ENCODE data around the gene ELOVL6. TPM values are rescaled to one million over a fixed set of nuclear protein-coding genes. Genes with fewer than 3 reads are reported as not detected.

Gene ELOVL6
- total RNA-seq, 1 experiment from 2014 or later = 38.7 TPM

DNA sequence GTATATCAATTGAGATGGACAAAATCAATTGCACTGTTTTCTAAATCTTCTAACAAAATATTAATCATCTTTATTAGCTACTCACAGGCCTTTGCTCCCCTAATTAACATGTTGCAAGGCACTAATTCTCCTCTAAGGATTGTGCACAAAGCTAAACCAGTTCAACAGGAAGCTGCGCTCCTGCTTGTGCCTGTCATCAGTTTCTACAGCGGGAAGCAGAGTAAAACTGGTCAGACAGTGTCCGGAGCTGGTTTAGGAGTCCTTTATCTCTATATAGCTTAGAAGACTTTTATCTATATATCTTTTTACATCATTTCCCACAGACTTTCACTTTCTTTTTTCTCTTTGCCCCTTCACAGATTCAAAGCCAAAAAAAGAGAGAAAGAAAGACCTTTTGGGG is 79.1 kb downstream of the ELOVL6 start:
- Histone ChIP-seq H3K79me2 (ENCODE audit: insufficient read depth, low read length) (no peaks in the 10 kb centered on the region), H3K27ac (ENCODE audit: low read depth, low read length) (no peak overlapping the region), H3K4me2 (ENCODE audit: low read length) (no peak overlapping the region), H3K27me3 (ENCODE audit: insufficient read depth, low read length) (no peaks in the 10 kb centered on the region), H2AFZ (ENCODE audit: low read depth, low read length, poor library complexity, severe bottlenecking) (no peak overlapping the region), H3K9me2 (ENCODE audit: insufficient read depth) (no peaks in the 10 kb centered on the region), H4K20me1 (ENCODE audit: insufficient read depth) (no peaks in the 10 kb centered on the region), H3K4me1 (ENCODE audit: control insufficient read depth in 1 of 2, insufficient read depth in 2 of 2, low read length in 2 of 2) (peaks cover 3 to 5% of the 10 kb centered on the region in 2 experiments; a peak in 1 of 4 replicates), H3K4me3 (replicated peaks in 1 of 2; ENCODE audit: low read depth in 1 of 2, low read length in 2 of 2) (no peak overlapping the region), H3K9ac (ENCODE audit: low read length) (no peak overlapping the region), H3K9me3 (ENCODE audit: control insufficient read depth in 1 of 2, insufficient read depth in 1 of 2, low read depth in 1 of 2, low read length in 2 of 2) (no peaks in the 10 kb centered on the region), H3K36me3 (ENCODE audit: control insufficient read depth in 1 of 2, insufficient read depth in 2 of 2, low read length in 2 of 2) (no peaks in the 10 kb centered on the region)
- intact Hi-C loops (cut with micrococcal nuclease) = no loop called here
- no TSS peak for BruUV-seq (replicated peaks)
- no peak for DNase-seq (ENCODE audit: low read depth, low spot score)
- ChIA-PET POLR2A (no interaction called here), RAD21 (ENCODE audit: low non-redundant PET in 1 of 2, low total read pairs in 2 of 2, uncharacterized antibody in 2 of 2, unreplicated experiment in 2 of 2) (no interaction called here), CTCF (no interaction called here)
- ATAC-seq = no peak
- TF ChIP-seq EZH2phosphoT487 (IDR thresholded peaks at IDR 0.05; ENCODE audit: borderline replicate concordance) = no peak
- TF ChIP-seq TCF7L2 (IDR thresholded peaks at IDR 0.05; ENCODE audit: borderline replicate concordance, extremely low read depth, insufficient read depth, insufficient read length) = no peak
- no peak for TF ChIP-seq ZNF274 (IDR thresholded peaks at IDR 0.05; ENCODE audit: low read depth, low read length)
- no peak for TF ChIP-seq POLR2AphosphoS5 (IDR thresholded peaks at IDR 0.05; ENCODE audit: low read depth, low read length)
- TF ChIP-seq SIN3A (IDR thresholded peaks at IDR 0.05; ENCODE audit: low read depth) = no peak
- TF ChIP-seq CEBPB (IDR thresholded peaks at IDR 0.05; ENCODE audit: low read depth) = no peak
- no peak for TF ChIP-seq EGR1 (IDR thresholded peaks at IDR 0.05; ENCODE audit: low read depth)
- TF ChIP-seq YY1 (IDR thresholded peaks at IDR 0.05; ENCODE audit: extremely low read depth, insufficient replicate concordance, low read depth, low read length) = no peak
- no peak for TF ChIP-seq ZFX (IDR thresholded peaks at IDR 0.05)
- TF ChIP-seq, protein P1, sequence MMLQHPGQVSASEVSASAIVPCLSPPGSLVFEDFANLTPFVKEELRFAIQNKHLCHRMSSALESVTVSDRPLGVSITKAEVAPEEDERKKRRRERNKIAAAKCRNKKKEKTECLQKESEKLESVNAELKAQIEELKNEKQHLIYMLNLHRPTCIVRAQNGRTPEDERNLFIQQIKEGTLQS (IDR thresholded peaks at IDR 0.05) = no peak
- no peak for TF ChIP-seq EZH2 (IDR thresholded peaks at IDR 0.05)
- TF ChIP-seq CBX3 (IDR thresholded peaks at IDR 0.05; ENCODE audit: low read depth) = no peak
- TF ChIP-seq, protein P2, sequence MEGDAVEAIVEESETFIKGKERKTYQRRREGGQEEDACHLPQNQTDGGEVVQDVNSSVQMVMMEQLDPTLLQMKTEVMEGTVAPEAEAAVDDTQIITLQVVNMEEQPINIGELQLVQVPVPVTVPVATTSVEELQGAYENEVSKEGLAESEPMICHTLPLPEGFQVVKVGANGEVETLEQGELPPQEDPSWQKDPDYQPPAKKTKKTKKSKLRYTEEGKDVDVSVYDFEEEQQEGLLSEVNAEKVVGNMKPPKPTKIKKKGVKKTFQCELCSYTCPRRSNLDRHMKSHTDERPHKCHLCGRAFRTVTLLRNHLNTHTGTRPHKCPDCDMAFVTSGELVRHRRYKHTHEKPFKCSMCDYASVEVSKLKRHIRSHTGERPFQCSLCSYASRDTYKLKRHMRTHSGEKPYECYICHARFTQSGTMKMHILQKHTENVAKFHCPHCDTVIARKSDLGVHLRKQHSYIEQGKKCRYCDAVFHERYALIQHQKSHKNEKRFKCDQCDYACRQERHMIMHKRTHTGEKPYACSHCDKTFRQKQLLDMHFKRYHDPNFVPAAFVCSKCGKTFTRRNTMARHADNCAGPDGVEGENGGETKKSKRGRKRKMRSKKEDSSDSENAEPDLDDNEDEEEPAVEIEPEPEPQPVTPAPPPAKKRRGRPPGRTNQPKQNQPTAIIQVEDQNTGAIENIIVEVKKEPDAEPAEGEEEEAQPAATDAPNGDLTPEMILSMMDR (IDR thresholded peaks at IDR 0.05 in 2 of 3, conservative IDR thresholded peaks at IDR 0.05 in 1 of 3; ENCODE audit: borderline replicate concordance in 1 of 3, insufficient read depth in 1 of 3, low read depth in 2 of 3, low read length in 2 of 3) = no peak
- TF ChIP-seq, protein P3, sequence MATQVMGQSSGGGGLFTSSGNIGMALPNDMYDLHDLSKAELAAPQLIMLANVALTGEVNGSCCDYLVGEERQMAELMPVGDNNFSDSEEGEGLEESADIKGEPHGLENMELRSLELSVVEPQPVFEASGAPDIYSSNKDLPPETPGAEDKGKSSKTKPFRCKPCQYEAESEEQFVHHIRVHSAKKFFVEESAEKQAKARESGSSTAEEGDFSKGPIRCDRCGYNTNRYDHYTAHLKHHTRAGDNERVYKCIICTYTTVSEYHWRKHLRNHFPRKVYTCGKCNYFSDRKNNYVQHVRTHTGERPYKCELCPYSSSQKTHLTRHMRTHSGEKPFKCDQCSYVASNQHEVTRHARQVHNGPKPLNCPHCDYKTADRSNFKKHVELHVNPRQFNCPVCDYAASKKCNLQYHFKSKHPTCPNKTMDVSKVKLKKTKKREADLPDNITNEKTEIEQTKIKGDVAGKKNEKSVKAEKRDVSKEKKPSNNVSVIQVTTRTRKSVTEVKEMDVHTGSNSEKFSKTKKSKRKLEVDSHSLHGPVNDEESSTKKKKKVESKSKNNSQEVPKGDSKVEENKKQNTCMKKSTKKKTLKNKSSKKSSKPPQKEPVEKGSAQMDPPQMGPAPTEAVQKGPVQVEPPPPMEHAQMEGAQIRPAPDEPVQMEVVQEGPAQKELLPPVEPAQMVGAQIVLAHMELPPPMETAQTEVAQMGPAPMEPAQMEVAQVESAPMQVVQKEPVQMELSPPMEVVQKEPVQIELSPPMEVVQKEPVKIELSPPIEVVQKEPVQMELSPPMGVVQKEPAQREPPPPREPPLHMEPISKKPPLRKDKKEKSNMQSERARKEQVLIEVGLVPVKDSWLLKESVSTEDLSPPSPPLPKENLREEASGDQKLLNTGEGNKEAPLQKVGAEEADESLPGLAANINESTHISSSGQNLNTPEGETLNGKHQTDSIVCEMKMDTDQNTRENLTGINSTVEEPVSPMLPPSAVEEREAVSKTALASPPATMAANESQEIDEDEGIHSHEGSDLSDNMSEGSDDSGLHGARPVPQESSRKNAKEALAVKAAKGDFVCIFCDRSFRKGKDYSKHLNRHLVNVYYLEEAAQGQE (IDR thresholded peaks at IDR 0.05; ENCODE audit: low read depth) = no peak
- TF ChIP-seq, protein P4, sequence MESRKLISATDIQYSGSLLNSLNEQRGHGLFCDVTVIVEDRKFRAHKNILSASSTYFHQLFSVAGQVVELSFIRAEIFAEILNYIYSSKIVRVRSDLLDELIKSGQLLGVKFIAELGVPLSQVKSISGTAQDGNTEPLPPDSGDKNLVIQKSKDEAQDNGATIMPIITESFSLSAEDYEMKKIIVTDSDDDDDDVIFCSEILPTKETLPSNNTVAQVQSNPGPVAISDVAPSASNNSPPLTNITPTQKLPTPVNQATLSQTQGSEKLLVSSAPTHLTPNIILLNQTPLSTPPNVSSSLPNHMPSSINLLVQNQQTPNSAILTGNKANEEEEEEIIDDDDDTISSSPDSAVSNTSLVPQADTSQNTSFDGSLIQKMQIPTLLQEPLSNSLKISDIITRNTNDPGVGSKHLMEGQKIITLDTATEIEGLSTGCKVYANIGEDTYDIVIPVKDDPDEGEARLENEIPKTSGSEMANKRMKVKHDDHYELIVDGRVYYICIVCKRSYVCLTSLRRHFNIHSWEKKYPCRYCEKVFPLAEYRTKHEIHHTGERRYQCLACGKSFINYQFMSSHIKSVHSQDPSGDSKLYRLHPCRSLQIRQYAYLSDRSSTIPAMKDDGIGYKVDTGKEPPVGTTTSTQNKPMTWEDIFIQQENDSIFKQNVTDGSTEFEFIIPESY (IDR thresholded peaks at IDR 0.05; ENCODE audit: extremely low read depth, insufficient replicate concordance, low read length) = no peak
- TF ChIP-seq SP1 (IDR thresholded peaks at IDR 0.05; ENCODE audit: low read depth) = no peak
- TF ChIP-seq, protein P5, sequence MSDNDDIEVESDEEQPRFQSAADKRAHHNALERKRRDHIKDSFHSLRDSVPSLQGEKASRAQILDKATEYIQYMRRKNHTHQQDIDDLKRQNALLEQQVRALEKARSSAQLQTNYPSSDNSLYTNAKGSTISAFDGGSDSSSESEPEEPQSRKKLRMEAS (IDR thresholded peaks at IDR 0.05) = no peak
- TF ChIP-seq ELF1 (IDR thresholded peaks at IDR 0.05; ENCODE audit: borderline replicate concordance, low read depth) = no peak
- TF ChIP-seq POLR2A (IDR thresholded peaks at IDR 0.05; ENCODE audit: borderline replicate concordance, extremely low read depth, insufficient read depth, insufficient read length) = no peak
- no peak for TF ChIP-seq RAD21 (IDR thresholded peaks at IDR 0.05; ENCODE audit: low read depth)
